Esophagus muscularis mucosa (tissue), 4 donors: ENCODE data around the gene CLUH.
A peak's percentile ranks its signal among the peaks of the same experiment; 100 is the strongest.

ENCODE experiments used
- CTCF ChIP-seq, 3 experiments: fragments of 200-600 bp in 2 of 3; fragments of 450-650 bp in 1 of 3; sonication (generic) in 2 of 3; IDR thresholded peaks; one replicate each; pipeline ENCODE4 v1.5.1; 2017 to 2019; ENCODE audit warnings: antibody characterized with exemption in 3 of 3, mild to moderate bottlenecking in 2 of 3, moderate library complexity in 1 of 3
- EP300 ChIP-seq: sonication (generic); formaldehyde crosslinking; IDR thresholded peaks from one replicate; pipeline ENCODE4 v1.6.1; 2017; ENCODE audit warnings: antibody characterized with exemption
- POLR2A ChIP-seq: fragments of 450-650 bp; IDR thresholded peaks from one replicate; pipeline ENCODE4 v1.6.1; 2017; ENCODE audit warnings: antibody characterized with exemption, moderate library complexity, mild to moderate bottlenecking, low read depth
- POLR2AphosphoS5 ChIP-seq, 2 donors: sonication (generic); formaldehyde crosslinking; IDR thresholded peaks; one replicate each; pipeline ENCODE4 v1.6.1; 2017; ENCODE audit warnings: antibody characterized with exemption in 2 of 2

- no peak for TF ChIP-seq CTCF (IDR thresholded peaks at IDR 0.05)
- TF ChIP-seq EP300, result no peak
- no peak for TF ChIP-seq POLR2A
- peak in 1 of 2 donors; percentile 11 for TF ChIP-seq POLR2AphosphoS5 (IDR thresholded peaks at IDR 0.05)
Observed at GRCh38 chr17:2683912-2684311, 27.7 kb downstream of the CLUH start.
